Stimulated activated CD4-positive, alpha-beta T cell treated with anti-CD3 and anti-CD28 coated beads, TNF-alpha, amount 100 ng/mL, for 1 hour (primary cell): ENCODE results near the gene CXCL1.

Source experiments
- DNase-seq, 3 donors: peaks; one replicate each; pipeline ENCODE4 v3.0.0-alpha.2; 2020; ENCODE audit warnings: low read depth in 3 of 3, low spot score in 1 of 3

CXCL1 gene

GRCh38 chr4:73851293-73851692 lies 17.9 kb upstream of the CXCL1 start:
- DNase-seq: no peak

GRCh38 chr4:73852771-73853170 lies 16.4 kb upstream of the CXCL1 start:
- no peak for DNase-seq

- DNase-seq: no peak
Measured at GRCh38 chr4:73853246-73853704, 15.9 kb upstream of the CXCL1 start, which contains the start of gene PF4V1. Gene PF4V1, plus strand, starts transcription at chr4:73853296. Its CDS starts 67 bp downstream, at chr4:73853363.

GRCh38 chr4:73853718-73854473 lies 15.3 kb upstream of the CXCL1 start:
- no peak for DNase-seq

GRCh38 chr4:73855406-73855805 lies 13.8 kb upstream of the CXCL1 start:
- no peak for DNase-seq

GRCh38 chr4:73856518-73856917 lies 12.7 kb upstream of the CXCL1 start:
- no peak for DNase-seq

- no peak for DNase-seq
Measured at GRCh38 chr4:73859614-73860088, 9.5 kb upstream of the CXCL1 start.

GRCh38 chr4:73860181-73860580 lies 9.0 kb upstream of the CXCL1 start:
- no peak for DNase-seq

- no peak for DNase-seq
Measured at GRCh38 chr4:73860917-73861316, 8.3 kb upstream of the CXCL1 start.

GRCh38 chr4:73862322-73862721 lies 6.9 kb upstream of the CXCL1 start:
- DNase-seq: no peak

- no peak for DNase-seq
Measured at GRCh38 chr4:73864365-73864764, 4.8 kb upstream of the CXCL1 start.

GRCh38 chr4:73864961-73865360 lies 4.2 kb upstream of the CXCL1 start:
- no peak for DNase-seq

GRCh38 chr4:73865431-73866096 lies 3.6 kb upstream of the CXCL1 start:
- DNase-seq: no peak

- DNase-seq: no peak
Measured at GRCh38 chr4:73866246-73866645, 2.9 kb upstream of the CXCL1 start.

- DNase-seq: no peak
Measured at GRCh38 chr4:73867783-73868182, 1.4 kb upstream of the CXCL1 start.

- no peak for DNase-seq
Measured at GRCh38 chr4:73868206-73869129, 725 bp upstream of the CXCL1 start.

- DNase-seq: no peak
Measured at GRCh38 chr4:73870260-73870659, 1.1 kb downstream of the CXCL1 start.

- no peak for DNase-seq
Measured at GRCh38 chr4:73870768-73871167, 1.6 kb downstream of the CXCL1 start.

- DNase-seq: no peak
Measured at GRCh38 chr4:73871511-73872310, 2.5 kb downstream of the CXCL1 start.

GRCh38 chr4:73872316-73873108 lies 3.3 kb downstream of the CXCL1 start:
- no peak for DNase-seq
